ENCODE measurements around the gene PSMA6. TPM values are rescaled to one million over a fixed set of nuclear protein-coding genes. Genes with fewer than 3 reads are reported as not detected.

The PSMA6 gene
- polyA plus RNA-seq, 1 donor (not counting 4 experiments of a cell fraction or from before 2014, with no cell fraction given), result 326 TPM

DNA sequence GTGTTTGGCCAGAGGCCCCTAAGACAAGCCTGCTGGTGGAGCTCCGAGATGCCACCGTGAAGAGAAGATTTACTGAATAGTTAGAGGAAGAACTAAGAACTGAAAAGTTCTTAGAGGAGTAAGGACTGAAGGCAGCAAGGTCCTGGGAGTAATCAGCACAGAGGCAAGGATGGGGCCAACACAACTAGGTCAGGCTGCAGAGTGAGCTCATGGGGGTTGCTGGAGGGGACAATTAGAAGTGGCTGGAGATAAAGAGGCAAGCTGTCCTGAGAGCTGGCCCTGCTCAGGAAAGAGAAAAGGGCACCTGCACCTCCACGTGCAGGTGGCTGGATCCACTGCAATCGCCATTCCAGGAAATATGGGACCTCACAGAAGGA lies 59.7 kb downstream of the PSMA6 start:
- Histone ChIP-seq H2AFZ (ENCODE audit: control insufficient read depth, low read length) (no peak overlapping the region), H3K9ac (ENCODE audit: control insufficient read depth, extremely low read depth, insufficient read depth, low read length) (no peak overlapping the region), H3K9me1 (ENCODE audit: control insufficient read depth, extremely low read depth, insufficient read depth, low read length) (no peaks in the 10 kb centered on the region), H3K79me2 (ENCODE audit: control insufficient read depth, insufficient read depth, low read length) (no peaks in the 10 kb centered on the region), H3K36me3 (ENCODE audit: control insufficient read depth in 2 of 2, extremely low read depth in 1 of 2, insufficient read depth in 2 of 2, low read length in 2 of 2) (no peaks in the 10 kb centered on the region), H3K4me1 (ENCODE audit: control insufficient read depth, extremely low read depth, insufficient read depth, low read length) (peaks cover 7% of the 10 kb centered on the region), H3K9me3 (ENCODE audit: control insufficient read depth, low read depth, low read length) (no peaks in the 10 kb centered on the region), H4K20me1 (ENCODE audit: control insufficient read depth, extremely low read depth, insufficient read depth, low read length) (no peaks in the 10 kb centered on the region), H3K4me2 (ENCODE audit: control insufficient read depth, extremely low read depth, insufficient read depth, low read depth, low read length) (no peak overlapping the region), H3K27ac (ENCODE audit: control insufficient read depth, insufficient read depth, low read length) (no peak overlapping the region), H3K27me3 (ENCODE audit: control insufficient read depth, extremely low read depth, insufficient read depth, low read length) (no peaks in the 10 kb centered on the region), H3K4me3 (ENCODE audit: control insufficient read depth in 2 of 3, extremely low read depth in 1 of 3, insufficient read depth in 2 of 3, low read depth in 1 of 3, low read length in 3 of 3) (no peak overlapping the region)
- no peak for DNase-seq (ENCODE audit: low read depth, low spot score)
- dilution Hi-C loops (cut with MboI; ENCODE audit: extremely low pct_ligation_motif_present, low sequenced_read_pairs), result no loop called here
- FAIRE-seq, result no peak
- TF ChIP-seq EZH2 (IDR thresholded peaks at IDR 0.05; ENCODE audit: low read length), result no peak
- TF ChIP-seq, protein P1, sequence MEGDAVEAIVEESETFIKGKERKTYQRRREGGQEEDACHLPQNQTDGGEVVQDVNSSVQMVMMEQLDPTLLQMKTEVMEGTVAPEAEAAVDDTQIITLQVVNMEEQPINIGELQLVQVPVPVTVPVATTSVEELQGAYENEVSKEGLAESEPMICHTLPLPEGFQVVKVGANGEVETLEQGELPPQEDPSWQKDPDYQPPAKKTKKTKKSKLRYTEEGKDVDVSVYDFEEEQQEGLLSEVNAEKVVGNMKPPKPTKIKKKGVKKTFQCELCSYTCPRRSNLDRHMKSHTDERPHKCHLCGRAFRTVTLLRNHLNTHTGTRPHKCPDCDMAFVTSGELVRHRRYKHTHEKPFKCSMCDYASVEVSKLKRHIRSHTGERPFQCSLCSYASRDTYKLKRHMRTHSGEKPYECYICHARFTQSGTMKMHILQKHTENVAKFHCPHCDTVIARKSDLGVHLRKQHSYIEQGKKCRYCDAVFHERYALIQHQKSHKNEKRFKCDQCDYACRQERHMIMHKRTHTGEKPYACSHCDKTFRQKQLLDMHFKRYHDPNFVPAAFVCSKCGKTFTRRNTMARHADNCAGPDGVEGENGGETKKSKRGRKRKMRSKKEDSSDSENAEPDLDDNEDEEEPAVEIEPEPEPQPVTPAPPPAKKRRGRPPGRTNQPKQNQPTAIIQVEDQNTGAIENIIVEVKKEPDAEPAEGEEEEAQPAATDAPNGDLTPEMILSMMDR (optimal IDR thresholded peaks at IDR 0.05 in 1 of 3, IDR thresholded peaks at IDR 0.05 in 1 of 3, conservative IDR thresholded peaks at IDR 0.05 in 1 of 3; ENCODE audit: extremely low read depth in 1 of 3, insufficient read depth in 2 of 3, low read length in 3 of 3), result no peak

DNA sequence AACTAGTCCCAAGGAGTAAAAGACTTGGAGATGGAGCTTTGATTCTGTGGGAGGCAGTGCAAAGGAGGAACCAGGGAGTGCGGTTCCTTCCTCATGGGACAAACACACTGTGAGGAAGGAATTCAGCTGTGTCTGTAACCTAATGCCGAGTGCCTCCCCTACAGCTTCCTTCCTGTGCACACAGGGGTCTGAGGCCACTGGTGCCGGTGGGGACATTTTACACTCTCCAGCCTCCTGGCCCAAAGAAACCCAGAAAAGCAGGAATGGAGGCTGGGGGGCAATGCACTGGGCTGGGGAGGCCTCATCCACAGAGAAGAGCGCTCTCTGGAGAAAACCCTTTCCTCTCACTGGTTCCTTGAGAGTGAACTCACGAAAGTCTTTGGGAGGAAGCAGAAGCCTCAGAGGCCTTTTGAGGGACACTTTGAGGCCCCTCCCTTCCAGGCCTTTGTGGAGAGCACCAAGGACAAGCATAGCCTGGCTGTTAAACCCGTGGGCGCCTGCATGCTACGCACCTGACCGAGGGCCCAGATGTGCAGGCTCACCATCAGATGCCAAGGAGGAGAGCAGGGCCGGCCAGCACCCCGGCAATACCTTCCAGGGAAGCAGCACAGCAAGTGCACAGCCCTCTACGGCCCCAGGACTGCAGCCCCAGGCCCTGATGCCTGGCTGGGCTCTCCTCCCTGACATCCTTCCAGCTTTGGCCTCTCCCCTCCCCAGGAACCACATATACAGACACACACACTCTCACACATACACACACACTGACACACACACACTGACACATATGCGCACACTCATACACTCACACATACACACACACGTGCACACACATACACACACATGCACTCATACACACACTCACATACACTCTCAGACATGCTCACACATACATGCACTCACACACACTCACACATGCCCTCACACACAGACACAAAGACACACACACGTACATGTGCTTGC lies 60.4 kb downstream of the PSMA6 start:
- H3K27me3 ChIP-seq (ENCODE audit: control insufficient read depth, extremely low read depth, insufficient read depth, low read length), result no peaks in the 10 kb centered on the region
- no peaks in the 10 kb centered on the region for H3K36me3 ChIP-seq (ENCODE audit: control insufficient read depth in 2 of 2, extremely low read depth in 1 of 2, insufficient read depth in 2 of 2, low read length in 2 of 2)
- peaks cover 7% of the 10 kb centered on the region for H3K4me1 ChIP-seq (ENCODE audit: control insufficient read depth, extremely low read depth, insufficient read depth, low read length)
- no peak for FAIRE-seq
- H3K9ac ChIP-seq (ENCODE audit: control insufficient read depth, extremely low read depth, insufficient read depth, low read length), result no peak overlapping the region
- no peaks in the 10 kb centered on the region for H4K20me1 ChIP-seq (ENCODE audit: control insufficient read depth, extremely low read depth, insufficient read depth, low read length)
- no peaks in the 10 kb centered on the region for H3K9me1 ChIP-seq (ENCODE audit: control insufficient read depth, extremely low read depth, insufficient read depth, low read length)
- dilution Hi-C loops (cut with MboI; ENCODE audit: extremely low pct_ligation_motif_present, low sequenced_read_pairs), result no loop called here
- no peak overlapping the region for H3K4me3 ChIP-seq (ENCODE audit: control insufficient read depth in 2 of 3, extremely low read depth in 1 of 3, insufficient read depth in 2 of 3, low read depth in 1 of 3, low read length in 3 of 3)
- H3K27ac ChIP-seq (ENCODE audit: control insufficient read depth, insufficient read depth, low read length), result no peak overlapping the region
- H3K4me2 ChIP-seq (ENCODE audit: control insufficient read depth, extremely low read depth, insufficient read depth, low read depth, low read length), result no peak overlapping the region
- no peak for DNase-seq (ENCODE audit: low read depth, low spot score)
- no peak overlapping the region for H2AFZ ChIP-seq (ENCODE audit: control insufficient read depth, low read length)
- H3K79me2 ChIP-seq (ENCODE audit: control insufficient read depth, insufficient read depth, low read length), result no peaks in the 10 kb centered on the region
- TF ChIP-seq EZH2 (IDR thresholded peaks at IDR 0.05; ENCODE audit: low read length), result no peak
- TF ChIP-seq, protein P1 (optimal IDR thresholded peaks at IDR 0.05 in 1 of 3, IDR thresholded peaks at IDR 0.05 in 1 of 3, conservative IDR thresholded peaks at IDR 0.05 in 1 of 3; ENCODE audit: extremely low read depth in 1 of 3, insufficient read depth in 2 of 3, low read length in 3 of 3), result no peak
- no peaks in the 10 kb centered on the region for H3K9me3 ChIP-seq (ENCODE audit: control insufficient read depth, low read depth, low read length)
